ENCODE results near the gene LITAF.
"Not testable (repeated sequence)": the region's sequence is repeated elsewhere in the genome, so short reads cannot be mapped to it uniquely, and the experiment has no call there.

Gene LITAF

DNA sequence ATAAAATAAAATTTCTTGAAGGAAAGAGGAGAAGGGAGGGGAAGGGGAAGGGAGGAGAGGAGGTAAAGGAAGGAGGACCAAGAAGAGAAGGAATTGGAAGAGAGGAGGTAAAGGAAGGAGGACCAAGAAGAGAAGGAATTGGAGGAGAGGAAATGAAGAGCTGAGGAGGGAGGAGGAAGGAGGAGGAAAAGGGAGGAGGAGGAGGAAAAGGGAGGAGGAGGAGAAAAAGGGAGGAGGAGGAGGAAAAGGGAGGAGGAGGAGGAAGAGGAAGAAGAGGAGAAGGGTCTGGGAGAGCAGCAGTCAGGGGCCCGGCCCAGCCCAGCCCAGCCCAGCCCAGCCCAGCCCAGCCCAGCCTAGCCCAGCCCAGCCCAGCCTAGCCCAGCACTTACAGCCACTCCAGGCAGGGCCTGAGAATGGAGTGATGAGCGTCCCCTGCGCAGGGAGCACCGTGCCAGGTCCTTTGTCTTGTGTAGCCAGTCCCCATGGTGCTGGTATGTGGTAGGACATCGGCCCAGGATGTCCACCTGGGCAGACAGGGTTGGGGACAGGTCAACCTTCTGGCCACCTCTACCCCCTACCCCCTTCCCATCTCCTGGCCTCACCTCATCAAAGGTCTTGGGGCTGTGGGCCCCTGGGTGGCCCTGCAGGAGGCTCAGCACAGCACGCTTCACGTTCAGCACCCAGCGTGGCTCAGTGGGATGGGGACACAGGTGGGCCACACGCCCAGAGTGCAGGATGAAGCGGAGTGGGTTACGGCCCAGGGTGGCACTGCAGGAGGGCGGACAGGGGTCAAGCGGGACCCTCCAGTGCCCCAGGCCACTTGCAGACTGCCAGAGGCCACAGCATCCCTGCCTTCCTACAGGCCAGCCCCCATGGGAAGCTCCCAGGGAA, 70.9 kb downstream of the LITAF start:
- no peak for DNase-seq (ENCODE audit: low read depth in 2 of 2)

DNA sequence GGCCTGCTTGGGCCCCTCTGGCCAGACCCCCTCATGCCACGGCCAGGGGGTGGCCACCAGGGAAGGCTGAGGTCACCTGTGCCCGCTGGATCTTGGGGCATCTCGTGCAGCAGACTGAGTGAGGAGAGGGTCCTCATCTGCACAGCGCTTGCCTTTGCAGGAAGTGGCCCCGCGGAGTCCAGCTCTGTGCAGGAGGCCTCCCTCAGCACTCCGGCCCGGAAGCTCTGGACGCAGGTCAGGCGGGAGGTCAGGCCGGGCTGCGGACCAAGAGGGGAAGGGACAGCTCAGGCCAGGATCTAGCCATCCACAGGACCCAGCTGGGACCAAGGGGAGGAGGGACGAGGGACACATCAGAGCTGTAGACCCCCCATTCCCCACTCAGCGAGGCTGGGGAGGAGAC, 72.4 kb downstream of the LITAF start:
- no peak for DNase-seq (ENCODE audit: low read depth in 2 of 2)

DNA sequence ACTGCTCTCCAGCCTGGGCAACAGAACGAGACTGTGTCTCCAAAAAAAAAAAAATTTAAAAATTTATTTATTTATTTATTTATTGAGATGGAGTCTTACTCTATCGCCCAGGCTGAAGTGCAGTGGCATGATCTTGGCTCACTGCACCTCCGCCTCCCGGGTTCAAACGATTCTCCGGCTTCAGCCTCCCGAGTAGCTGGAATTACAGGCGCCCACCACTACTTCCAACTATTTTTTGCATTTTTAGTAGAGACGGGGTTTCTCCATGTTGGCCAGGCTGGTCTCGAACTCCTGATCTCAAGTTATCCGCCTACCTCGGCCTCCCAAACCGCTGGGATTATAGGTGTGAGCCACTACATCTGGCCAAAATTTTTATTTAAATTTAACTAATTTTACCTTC, 73.4 kb downstream of the LITAF start:
- not testable (repeated sequence) for DNase-seq (ENCODE audit: low read depth in 2 of 2)

DNA sequence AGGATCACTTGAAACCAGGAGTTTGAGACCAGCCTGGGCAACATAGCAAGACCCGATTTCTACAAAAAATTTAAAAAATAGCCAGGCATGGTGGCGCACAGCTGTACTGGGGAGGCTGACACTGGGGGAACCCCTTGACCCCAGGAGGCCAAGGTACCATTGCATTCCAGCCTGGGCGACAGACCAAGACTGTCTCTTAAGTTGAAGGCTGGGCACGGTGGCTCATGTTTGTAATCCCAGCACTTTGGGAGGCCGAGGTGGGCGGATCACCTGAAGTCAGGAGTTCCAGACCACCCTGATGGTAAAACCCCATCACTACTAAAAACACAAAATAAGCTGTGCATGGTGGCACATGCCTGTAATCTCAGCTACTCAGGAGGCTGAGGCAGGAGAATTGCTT, 74.9 kb downstream of the LITAF start:
- no peak for DNase-seq (ENCODE audit: low read depth in 2 of 2)

DNA sequence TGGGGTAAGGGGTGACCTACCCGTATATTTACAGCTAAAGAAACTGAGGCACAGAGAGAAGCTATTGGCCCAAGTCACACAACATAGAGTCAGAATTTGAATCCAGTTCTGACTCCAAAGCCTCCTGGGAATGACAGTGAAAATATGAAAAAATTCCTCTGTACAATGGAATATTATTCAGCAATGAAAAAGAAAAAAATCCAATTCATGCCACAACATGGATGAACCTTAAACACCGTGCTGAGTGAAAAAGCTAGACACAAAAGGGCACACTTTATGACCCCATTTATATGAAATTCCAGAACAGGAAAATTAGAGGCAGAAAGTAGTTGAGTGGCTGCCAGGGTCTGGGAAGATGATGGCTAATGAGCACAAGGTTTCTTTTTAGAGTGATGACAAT, 75.4 kb downstream of the LITAF start:
- no peak for DNase-seq (ENCODE audit: low read depth in 2 of 2)

DNA sequence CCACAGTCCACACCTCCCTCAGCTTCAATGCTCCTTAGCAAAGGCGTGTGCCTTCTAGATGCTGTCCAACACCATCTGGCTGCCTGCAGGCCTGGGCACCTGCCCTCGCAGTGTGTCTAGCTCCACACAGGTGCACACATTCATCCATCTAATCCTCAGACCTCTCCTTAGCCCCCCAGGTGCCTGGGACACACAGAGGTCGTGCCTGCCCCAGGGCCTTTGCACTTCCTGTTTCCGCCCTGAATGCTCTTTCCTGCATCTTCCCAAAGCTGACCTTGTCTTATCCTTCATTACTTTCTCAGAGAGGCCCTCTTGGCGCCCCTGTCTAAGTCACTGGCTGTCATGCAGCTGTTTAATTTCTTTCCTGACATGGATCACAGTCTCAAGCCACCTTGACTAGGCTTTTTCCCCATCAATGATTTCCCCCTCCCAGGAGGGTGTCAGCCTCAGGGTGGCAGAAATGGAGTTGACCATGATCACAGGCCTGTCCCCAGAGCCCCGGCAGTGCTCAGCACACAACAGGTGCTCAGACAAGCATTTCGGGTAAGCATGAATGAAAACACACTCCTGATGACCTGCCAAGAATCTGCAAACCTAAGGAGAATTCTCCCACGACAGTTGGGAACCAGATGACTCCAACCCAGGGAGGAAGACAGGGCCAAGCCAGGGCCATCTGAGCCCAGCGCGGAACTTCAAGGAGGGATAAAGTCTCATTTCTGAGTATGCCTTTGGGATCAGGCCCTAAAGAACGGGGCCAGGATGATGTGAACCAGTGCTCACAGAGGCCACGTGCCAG, 76.3 kb downstream of the LITAF start:
- DNase-seq (ENCODE audit: low read depth in 2 of 2) = no peak

DNA sequence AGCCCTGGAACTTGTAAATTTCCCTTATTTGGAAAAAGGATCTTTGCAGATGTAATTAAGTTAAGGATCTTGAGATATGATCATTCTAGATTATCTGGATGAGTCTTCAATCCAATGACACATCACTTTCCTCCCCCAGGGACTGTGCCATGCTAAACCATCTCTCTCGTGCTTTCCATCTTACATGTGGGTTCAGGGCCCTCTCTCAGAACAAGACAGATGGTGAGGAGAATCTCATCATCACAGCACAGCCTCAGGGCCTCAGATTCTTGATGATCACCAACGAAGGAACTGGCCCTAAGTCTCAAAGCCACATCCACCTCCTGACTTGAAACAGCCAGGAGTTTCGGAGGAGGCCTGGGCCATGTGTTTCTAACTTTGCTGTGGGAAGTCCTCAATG, 78.7 kb downstream of the LITAF start:
- no peak for DNase-seq (ENCODE audit: low read depth in 2 of 2)

DNA sequence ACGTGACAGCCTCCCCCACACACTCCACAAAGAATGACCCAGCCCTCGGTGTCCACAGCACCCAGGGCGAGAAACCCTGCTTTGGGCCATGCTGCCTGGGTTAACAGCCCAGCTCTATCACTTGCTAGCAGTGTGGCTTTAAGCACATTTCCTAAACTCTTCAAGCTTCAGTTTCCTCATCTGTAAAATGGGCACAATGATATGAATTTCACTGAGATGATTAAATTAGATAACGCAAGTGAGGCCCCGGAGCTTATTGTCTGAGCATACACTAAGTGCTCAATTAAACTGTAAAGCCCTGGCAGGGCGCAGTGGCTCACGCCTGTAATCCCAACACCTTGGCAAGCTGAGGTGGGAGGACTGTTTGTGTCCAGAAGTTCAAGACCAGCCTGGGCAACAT, 79.4 kb downstream of the LITAF start:
- DNase-seq (ENCODE audit: low read depth in 2 of 2) = no peak

DNA sequence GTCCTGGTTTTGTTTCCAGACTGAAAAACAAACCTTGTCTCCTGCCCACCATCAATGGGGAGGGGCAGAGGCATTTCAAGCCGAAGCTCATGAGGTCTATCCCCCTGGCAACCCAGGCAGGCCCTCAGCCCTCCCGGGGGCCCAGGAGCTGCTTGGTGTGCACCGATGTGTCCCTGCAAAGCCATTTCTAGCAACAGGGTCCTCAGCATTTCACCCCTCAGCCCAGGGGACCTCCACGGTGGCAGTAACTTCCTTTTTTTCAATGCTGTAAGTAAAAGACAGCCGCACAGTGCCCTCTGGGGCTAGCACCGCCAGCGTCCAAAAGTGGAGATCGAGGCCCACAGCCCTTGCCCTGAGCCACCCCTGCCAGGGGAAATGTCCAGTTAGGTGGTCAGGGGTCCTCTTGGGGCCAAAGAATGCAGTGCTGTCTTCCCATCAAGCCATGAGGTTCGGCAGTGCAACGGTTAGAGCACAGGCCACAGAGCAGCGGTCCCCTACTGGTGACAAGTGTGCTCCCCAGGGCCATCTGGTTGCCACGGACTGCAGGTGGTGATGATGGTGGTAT, 79.9 kb downstream of the LITAF start:
- DNase-seq (ENCODE audit: low read depth in 2 of 2) = no peak

DNA sequence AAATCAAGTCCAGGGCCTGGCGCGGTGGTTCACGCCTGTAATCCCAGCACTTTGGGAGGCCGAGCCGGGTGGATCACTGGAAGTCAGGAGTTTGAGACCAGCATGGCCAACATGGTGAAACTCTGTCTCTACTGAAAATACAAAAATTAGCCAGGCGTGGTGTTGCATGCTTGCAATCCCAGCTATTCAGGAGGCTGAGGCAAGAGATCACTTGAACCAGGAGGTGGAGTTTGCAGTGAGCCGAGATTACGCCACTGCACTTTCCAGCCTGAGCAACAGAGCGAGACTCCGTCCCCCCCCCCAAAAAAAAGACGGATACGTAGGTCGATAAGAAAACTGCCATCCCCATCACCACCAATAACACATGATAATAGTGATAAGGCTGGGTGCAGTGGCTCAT, 82.5 kb downstream of the LITAF start:
- not testable (repeated sequence) for DNase-seq (ENCODE audit: low read depth in 2 of 2)

DNA sequence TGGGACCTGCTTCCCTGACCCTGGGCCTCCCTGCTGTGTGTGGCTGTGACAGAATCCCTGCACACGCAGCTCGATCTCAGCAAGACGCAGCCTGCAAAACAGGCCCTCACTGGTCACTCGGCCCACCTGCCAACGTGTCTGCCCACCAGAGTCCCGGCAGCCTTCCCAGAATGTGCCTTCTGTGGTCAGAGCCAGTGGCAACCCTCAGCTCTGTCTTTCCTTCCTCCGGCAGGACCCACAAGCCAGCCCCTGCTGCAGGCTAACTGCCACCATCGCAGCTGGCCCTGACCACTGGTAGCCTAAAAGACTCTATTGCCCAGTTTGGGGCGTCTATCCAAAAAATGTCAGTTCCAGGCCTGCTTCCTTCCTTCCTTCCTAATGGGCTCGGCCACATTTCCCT, 83.2 kb downstream of the LITAF start:
- DNase-seq (ENCODE audit: low read depth in 2 of 2) = no peak

DNA sequence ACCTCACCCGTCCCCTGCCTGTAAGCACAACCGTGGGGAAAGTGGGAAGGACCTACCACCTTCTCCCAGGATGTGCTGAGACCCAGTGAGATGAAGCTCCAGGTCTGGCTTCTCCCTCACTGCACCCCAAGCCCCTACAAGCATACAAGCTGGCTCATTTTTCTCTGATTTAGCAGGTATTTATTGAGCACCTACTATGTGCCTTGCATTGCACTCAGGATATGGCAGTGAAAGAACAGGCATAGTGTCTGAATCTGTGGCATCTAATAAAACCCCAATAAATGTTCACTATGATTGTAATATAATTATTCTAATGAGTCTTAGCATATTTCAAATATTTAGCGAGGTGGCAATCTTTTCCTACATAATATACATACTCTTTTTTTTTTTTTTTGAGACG, 84.5 kb downstream of the LITAF start:
- no peak for DNase-seq (ENCODE audit: low read depth in 2 of 2)

DNA sequence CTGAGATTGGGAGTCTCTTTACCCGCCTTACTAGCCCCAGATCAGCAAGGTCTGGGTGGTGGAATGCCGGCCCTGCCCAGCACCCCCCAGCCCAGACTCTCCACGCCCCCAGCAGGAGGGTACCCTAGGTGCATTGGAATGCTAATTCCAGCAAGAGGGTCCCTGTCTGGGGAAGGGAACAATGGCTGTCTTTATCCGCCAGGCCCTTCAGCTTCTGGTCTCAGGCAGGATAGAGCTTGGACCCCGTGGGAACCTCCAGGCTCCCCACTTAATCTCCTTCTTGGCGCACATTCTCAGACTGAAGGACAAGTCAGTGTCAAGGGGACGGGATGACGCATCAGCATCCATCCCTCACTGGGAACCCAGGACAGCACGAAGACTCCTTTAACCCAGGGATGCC, 85.1 kb downstream of the LITAF start:
- no peak for DNase-seq (ENCODE audit: low read depth in 2 of 2)

DNA sequence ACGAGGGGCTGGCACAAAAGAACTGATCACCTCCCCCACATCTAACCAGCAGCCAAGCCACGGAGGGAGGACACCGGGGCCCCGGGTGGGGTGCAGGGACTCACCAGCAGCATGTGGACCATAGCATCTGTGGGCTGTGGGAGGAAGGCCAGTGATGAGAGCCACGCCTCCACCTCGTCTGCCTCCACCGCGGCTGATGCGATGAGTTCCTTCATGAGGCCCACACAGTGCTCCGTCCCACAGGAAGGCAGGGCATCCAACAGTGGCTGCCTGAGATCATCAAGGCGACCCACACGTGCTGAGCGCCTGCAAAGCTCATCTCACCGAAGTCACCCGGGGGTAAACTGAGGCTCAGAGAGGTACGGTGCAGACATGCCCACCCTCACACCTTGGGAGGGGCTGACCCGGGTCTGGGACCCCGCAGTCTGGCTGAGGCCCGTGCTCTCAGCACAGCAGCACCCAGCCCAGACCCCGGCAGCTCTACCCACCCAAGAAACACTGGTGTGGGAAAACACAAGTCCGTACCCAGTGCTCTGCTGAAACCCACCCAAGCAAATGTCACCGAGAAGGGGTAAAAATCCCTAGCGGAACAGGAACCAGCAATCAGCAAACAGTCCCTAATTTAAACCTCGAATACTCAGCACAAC, 85.9 kb downstream of the LITAF start:
- no peak for DNase-seq (ENCODE audit: low read depth in 2 of 2)

DNA sequence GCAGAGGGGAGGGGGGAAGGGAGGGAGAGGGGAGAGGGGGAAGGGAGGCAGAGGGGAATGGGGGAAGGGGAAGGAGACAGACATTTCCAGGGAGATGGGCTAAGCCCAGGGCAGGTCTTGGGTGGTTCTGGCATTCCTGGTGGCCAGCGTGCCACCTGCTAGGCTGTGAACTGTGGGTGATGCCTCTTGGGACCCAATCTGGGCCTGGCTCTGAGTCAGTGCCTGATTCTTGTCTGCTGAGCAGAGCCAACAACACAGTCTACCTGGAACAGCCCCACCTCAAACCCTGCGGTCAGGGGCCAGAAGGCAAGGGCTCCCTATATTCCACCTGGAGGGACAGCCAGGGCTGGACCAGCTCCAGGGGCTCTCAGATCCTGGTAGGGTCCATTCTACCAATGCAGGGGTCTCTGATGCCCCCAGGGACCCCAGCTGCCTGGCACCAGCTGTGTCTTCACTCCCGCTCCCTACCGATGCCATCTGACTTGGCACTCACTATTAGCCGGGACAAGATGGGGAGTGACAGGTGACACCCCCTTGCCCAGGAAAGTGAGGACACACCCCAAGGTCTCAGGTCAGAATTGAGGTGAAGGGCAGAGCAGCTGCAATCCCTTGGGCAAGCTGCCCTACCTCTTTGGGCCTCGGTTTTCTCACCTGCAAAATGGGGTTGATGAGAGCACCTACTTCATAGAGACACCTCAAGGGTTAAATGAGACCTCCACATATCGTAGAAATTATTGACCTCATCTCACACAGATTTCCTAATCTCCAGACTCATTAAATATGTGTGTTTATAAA, 87.2 kb downstream of the LITAF start:
- no peak for DNase-seq (ENCODE audit: low read depth in 2 of 2)

DNA sequence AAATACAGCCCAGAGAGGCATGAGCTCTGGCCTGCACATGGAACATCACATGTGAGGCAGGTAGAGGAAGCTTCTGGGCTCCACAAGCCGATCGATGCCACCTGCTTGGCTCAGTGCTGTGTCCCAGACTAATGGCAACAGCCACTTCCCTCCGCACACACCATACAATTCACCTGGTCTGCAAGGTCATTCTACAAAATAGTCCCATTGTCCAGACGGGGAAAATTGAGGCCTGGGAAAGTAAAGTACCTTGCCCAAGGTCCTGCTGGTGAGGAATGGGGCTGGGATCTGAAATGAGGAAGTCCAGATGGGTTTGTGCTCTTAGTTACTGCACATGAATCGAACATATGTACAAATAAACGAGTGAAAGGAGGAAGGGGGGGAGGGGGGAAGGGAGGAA, 88.0 kb downstream of the LITAF start:
- DNase-seq (ENCODE audit: low read depth in 2 of 2) = no peak

DNA sequence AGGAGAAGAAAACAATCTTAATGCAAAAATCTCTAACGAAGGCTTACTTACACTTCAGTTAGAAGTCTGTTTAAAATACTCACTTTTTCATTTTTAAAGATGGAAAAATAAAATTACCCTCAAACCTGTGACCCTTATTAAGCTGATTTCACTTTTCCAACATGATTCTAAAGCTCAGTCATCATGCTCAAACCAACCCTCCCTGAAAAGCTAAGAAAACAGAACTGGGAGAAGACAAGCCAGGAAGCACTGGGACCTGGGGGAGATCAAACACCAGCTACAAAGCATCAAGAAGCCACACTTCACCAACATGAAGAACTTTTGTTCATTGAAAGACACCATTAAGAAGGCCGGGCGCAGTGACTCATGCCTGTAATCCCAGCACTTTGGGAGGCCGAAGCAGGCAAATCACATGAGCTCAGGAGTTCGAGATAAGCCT, 88.8 kb downstream of the LITAF start:
- no peak for DNase-seq (ENCODE audit: low read depth in 2 of 2)
